Liver (tissue), 9 donors: ENCODE measurements around the gene TCERG1L. TPM values are rescaled to one million over a fixed set of nuclear protein-coding genes. Genes with fewer than 3 reads are reported as not detected.

ENCODE experiments used
- DNase-seq: peaks from one replicate; pipeline ENCODE4 v3.0.0-alpha.2; 2017; ENCODE audit warnings: low spot score
- H3K27ac ChIP-seq, 2 donors: one replicate each; pipeline ENCODE4 v1.7.0; 2013; ENCODE audit warnings: inconsistent platforms in 2 of 2, low read length in 2 of 2, control low read depth in 1 of 2, low read depth in 1 of 2, mild to moderate bottlenecking in 1 of 2
- H3K27me3 ChIP-seq, 4 donors: one replicate each; pipeline versions ENCODE4 v1.6.1 to v1.7.0; 2013; ENCODE audit warnings: low read length in 3 of 4, inconsistent platforms in 1 of 4, mild to moderate bottlenecking in 1 of 4, moderate library complexity in 1 of 4; ENCODE audit not compliant: control insufficient read depth in 4 of 4, insufficient read depth in 4 of 4
- H3K36me3 ChIP-seq, 4 donors: one replicate each; pipeline versions ENCODE4 v1.6.1 to v1.7.0; 2013; ENCODE audit warnings: low read length in 3 of 4, mild to moderate bottlenecking in 3 of 4, low read depth in 1 of 4, moderate library complexity in 1 of 4; ENCODE audit not compliant: control insufficient read depth in 4 of 4, insufficient read depth in 3 of 4
- H3K4me1 ChIP-seq, 4 donors: one replicate each; pipeline versions ENCODE4 v1.6.1 to v1.7.0; 2013; ENCODE audit warnings: low read length in 3 of 4, mild to moderate bottlenecking in 3 of 4, moderate library complexity in 1 of 4; ENCODE audit not compliant: control insufficient read depth in 4 of 4, insufficient read depth in 4 of 4
- H3K4me3 ChIP-seq, 3 donors: one replicate each; pipeline versions ENCODE4 v1.6.1 to v1.7.0; 2013; ENCODE audit warnings: low read length in 3 of 3, control low read depth in 1 of 3, low read depth in 1 of 3, mild to moderate bottlenecking in 1 of 3
- H3K9ac ChIP-seq, 2 donors: one replicate each; pipeline ENCODE4 v1.7.0; 2013; ENCODE audit warnings: low read length in 2 of 2, mild to moderate bottlenecking in 2 of 2, moderate library complexity in 2 of 2, control low read depth in 1 of 2, low read depth in 1 of 2
- H3K9me3 ChIP-seq, 4 donors: one replicate each; pipeline versions ENCODE4 v1.6.1 to v1.7.0; 2013; ENCODE audit warnings: low read length in 3 of 4; ENCODE audit not compliant: control insufficient read depth in 4 of 4
- ATF3 ChIP-seq: IDR thresholded peaks from 2 replicates; pipeline ENCODE4 v1.6.1; 2016; ENCODE audit warnings: antibody characterized with exemption
- EGR1 ChIP-seq, 2 donors: IDR thresholded peaks; 2 replicates each; pipeline ENCODE4 v1.6.1; 2016 to 2018; ENCODE audit warnings: antibody characterized with exemption in 2 of 2, low read depth in 2 of 2
- FOXA1 ChIP-seq: IDR thresholded peaks from 2 replicates; pipeline ENCODE4 v1.6.1; 2016; ENCODE audit warnings: antibody characterized with exemption
- FOXA2 ChIP-seq: IDR thresholded peaks from 2 replicates; pipeline ENCODE4 v1.6.1; 2016; ENCODE audit warnings: antibody characterized with exemption
- GABPA ChIP-seq, 2 donors: IDR thresholded peaks in 1 of 2; conservative IDR thresholded peaks in 1 of 2; 2 replicates each; pipeline ENCODE4 v1.6.1; 2016; ENCODE audit warnings: antibody characterized with exemption in 2 of 2, mild to moderate bottlenecking in 1 of 2, moderate library complexity in 1 of 2
- HNF4A ChIP-seq, 2 donors: conservative IDR thresholded peaks; 2 replicates each; pipeline ENCODE4 v1.6.1; 2016; ENCODE audit warnings: antibody characterized with exemption in 2 of 2, mild to moderate bottlenecking in 2 of 2
- HNF4G ChIP-seq: IDR thresholded peaks from 2 replicates; pipeline ENCODE4 v1.6.1; 2016; ENCODE audit warnings: antibody characterized with exemption
- JUND ChIP-seq, 2 donors: IDR thresholded peaks; 2 replicates each; pipeline ENCODE4 v1.6.1; 2016; ENCODE audit warnings: antibody characterized with exemption in 2 of 2
- MAX ChIP-seq: IDR thresholded peaks from 2 replicates; pipeline ENCODE4 v1.6.1; 2016; ENCODE audit warnings: antibody characterized with exemption
- NR2F2 ChIP-seq: IDR thresholded peaks from 2 replicates; pipeline ENCODE4 v1.6.1; 2016; ENCODE audit warnings: antibody characterized with exemption
- RAD21 ChIP-seq, 2 donors: IDR thresholded peaks; 2 replicates each; pipeline ENCODE4 v1.6.1; 2016; ENCODE audit warnings: antibody characterized with exemption in 2 of 2, mild to moderate bottlenecking in 2 of 2
- RXRA ChIP-seq, 2 donors: IDR thresholded peaks; 2 replicates each; pipeline ENCODE4 v1.6.1; 2017 to 2018; ENCODE audit warnings: antibody characterized with exemption in 2 of 2, mild to moderate bottlenecking in 1 of 2
- SP1 ChIP-seq: IDR thresholded peaks from 2 replicates; pipeline ENCODE4 v1.6.1; 2018; ENCODE audit warnings: antibody characterized with exemption, mild to moderate bottlenecking
- TAF1 ChIP-seq: conservative IDR thresholded peaks from 2 replicates; pipeline ENCODE4 v1.6.1; 2016; ENCODE audit warnings: antibody characterized with exemption, mild to moderate bottlenecking
- YY1 ChIP-seq: IDR thresholded peaks from 2 replicates; pipeline ENCODE4 v1.6.1; 2016; ENCODE audit warnings: antibody characterized with exemption, mild to moderate bottlenecking
- WGBS: extraction: QIAGEN DNeasy Blood & Tissue Kit; methylation state at CpG from one replicate; pipeline ENCODE4 v1.1.7; 2013; 5-methylcytosine and 5-hydroxymethylcytosine counted together
- polyA plus RNA-seq, 2 donors: library from polyadenylated mRNA; stranded (reverse) in 1 of 2; unstranded in 1 of 2; fragments of 200-250 nt in 1 of 2; fragments of >200 nt in 1 of 2; fragmentation: Nextera tagmentation in 1 of 2; extraction: Ambion mirVana in 1 of 2; gene quantifications; one replicate each; pipeline versions ENCODE4 v1.2.1 to v1.2.3, GENCODE V29; 2013 to 2015
- total RNA-seq, 2 donors: library from RNA; depleted of rRNA; stranded (reverse); fragments of >200 nt; gene quantifications; one replicate each; pipeline ENCODE4 v1.2.3, GENCODE V29; 2014
- TF ChIP-seq, protein P1 (sequence below): IDR thresholded peaks from 2 replicates; pipeline ENCODE4 v1.6.1; 2016; ENCODE audit warnings: antibody characterized with exemption
- TF ChIP-seq, protein P2 (sequence below): IDR thresholded peaks from 2 replicates; pipeline ENCODE4 v1.6.1; 2016; ENCODE audit warnings: antibody characterized with exemption, mild to moderate bottlenecking
- TF ChIP-seq, protein P3 (sequence below): fragments of 150-350 bp; IDR thresholded peaks from 2 replicates; pipeline ENCODE4 v1.5.1; 2017; ENCODE audit warnings: improper control_type of control experiment, low read depth, low read length; ENCODE audit not compliant: missing input control
- donor health status: healthy.
- donor health status: healthy.
- donor health status: healthy.
- donor health status: healthy.
- donor health status: healthy.

TCERG1L gene
- total and polyA plus RNA-seq, 4 donors, result not detected

GRCh38 chr10:131111471-131112080 is 199.9 kb downstream of the TCERG1L start:
- no peak overlapping the region for H3K9ac ChIP-seq
- H3K27me3 ChIP-seq, result peaks cover 0 to 4% (median 0%) of the 10 kb centered on the region in 4 donors
- H3K4me1 ChIP-seq, result no peaks in the 10 kb centered on the region
- no peak for TF ChIP-seq JUND (IDR thresholded peaks at IDR 0.05)
- no peak for TF ChIP-seq SP1
- TF ChIP-seq, protein P1, sequence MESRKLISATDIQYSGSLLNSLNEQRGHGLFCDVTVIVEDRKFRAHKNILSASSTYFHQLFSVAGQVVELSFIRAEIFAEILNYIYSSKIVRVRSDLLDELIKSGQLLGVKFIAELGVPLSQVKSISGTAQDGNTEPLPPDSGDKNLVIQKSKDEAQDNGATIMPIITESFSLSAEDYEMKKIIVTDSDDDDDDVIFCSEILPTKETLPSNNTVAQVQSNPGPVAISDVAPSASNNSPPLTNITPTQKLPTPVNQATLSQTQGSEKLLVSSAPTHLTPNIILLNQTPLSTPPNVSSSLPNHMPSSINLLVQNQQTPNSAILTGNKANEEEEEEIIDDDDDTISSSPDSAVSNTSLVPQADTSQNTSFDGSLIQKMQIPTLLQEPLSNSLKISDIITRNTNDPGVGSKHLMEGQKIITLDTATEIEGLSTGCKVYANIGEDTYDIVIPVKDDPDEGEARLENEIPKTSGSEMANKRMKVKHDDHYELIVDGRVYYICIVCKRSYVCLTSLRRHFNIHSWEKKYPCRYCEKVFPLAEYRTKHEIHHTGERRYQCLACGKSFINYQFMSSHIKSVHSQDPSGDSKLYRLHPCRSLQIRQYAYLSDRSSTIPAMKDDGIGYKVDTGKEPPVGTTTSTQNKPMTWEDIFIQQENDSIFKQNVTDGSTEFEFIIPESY, result no peak
- no peak for TF ChIP-seq HNF4A (conservative IDR thresholded peaks at IDR 0.05)
- no peak for TF ChIP-seq ATF3
- no peak for TF ChIP-seq RXRA (IDR thresholded peaks at IDR 0.05)
- no peak for TF ChIP-seq TAF1
- TF ChIP-seq, protein P2, sequence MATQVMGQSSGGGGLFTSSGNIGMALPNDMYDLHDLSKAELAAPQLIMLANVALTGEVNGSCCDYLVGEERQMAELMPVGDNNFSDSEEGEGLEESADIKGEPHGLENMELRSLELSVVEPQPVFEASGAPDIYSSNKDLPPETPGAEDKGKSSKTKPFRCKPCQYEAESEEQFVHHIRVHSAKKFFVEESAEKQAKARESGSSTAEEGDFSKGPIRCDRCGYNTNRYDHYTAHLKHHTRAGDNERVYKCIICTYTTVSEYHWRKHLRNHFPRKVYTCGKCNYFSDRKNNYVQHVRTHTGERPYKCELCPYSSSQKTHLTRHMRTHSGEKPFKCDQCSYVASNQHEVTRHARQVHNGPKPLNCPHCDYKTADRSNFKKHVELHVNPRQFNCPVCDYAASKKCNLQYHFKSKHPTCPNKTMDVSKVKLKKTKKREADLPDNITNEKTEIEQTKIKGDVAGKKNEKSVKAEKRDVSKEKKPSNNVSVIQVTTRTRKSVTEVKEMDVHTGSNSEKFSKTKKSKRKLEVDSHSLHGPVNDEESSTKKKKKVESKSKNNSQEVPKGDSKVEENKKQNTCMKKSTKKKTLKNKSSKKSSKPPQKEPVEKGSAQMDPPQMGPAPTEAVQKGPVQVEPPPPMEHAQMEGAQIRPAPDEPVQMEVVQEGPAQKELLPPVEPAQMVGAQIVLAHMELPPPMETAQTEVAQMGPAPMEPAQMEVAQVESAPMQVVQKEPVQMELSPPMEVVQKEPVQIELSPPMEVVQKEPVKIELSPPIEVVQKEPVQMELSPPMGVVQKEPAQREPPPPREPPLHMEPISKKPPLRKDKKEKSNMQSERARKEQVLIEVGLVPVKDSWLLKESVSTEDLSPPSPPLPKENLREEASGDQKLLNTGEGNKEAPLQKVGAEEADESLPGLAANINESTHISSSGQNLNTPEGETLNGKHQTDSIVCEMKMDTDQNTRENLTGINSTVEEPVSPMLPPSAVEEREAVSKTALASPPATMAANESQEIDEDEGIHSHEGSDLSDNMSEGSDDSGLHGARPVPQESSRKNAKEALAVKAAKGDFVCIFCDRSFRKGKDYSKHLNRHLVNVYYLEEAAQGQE, result no peak
- TF ChIP-seq HNF4G, result no peak
- TF ChIP-seq, protein P3, sequence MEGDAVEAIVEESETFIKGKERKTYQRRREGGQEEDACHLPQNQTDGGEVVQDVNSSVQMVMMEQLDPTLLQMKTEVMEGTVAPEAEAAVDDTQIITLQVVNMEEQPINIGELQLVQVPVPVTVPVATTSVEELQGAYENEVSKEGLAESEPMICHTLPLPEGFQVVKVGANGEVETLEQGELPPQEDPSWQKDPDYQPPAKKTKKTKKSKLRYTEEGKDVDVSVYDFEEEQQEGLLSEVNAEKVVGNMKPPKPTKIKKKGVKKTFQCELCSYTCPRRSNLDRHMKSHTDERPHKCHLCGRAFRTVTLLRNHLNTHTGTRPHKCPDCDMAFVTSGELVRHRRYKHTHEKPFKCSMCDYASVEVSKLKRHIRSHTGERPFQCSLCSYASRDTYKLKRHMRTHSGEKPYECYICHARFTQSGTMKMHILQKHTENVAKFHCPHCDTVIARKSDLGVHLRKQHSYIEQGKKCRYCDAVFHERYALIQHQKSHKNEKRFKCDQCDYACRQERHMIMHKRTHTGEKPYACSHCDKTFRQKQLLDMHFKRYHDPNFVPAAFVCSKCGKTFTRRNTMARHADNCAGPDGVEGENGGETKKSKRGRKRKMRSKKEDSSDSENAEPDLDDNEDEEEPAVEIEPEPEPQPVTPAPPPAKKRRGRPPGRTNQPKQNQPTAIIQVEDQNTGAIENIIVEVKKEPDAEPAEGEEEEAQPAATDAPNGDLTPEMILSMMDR, result no peak
- TF ChIP-seq GABPA (IDR thresholded peaks at IDR 0.05 in 1 of 2, conservative IDR thresholded peaks at IDR 0.05 in 1 of 2), result no peak
- no peak for TF ChIP-seq MAX
- no peak for TF ChIP-seq NR2F2
- no peak for TF ChIP-seq EGR1 (IDR thresholded peaks at IDR 0.05; ENCODE audit: low read depth in 2 of 2)
- no peak for TF ChIP-seq FOXA2
- no peak for TF ChIP-seq FOXA1
- TF ChIP-seq RAD21 (IDR thresholded peaks at IDR 0.05), result no peak
- TF ChIP-seq YY1, result no peak
- 47% methylated on average over 16 of the region's 16 CpGs for WGBS
- peaks cover 0 to 2% (median 0%) of the 10 kb centered on the region in 4 donors for H3K9me3 ChIP-seq
- H3K36me3 ChIP-seq, result no peaks in the 10 kb centered on the region
- H3K4me3 ChIP-seq, result no peak overlapping the region
- H3K27ac ChIP-seq, result no peak overlapping the region
- no peak for DNase-seq
